IMR-90 (cell line): Measurements from ENCODE around the gene EPHB1. TPM values are rescaled to one million over a fixed set of nuclear protein-coding genes. Genes with fewer than 3 reads are reported as not detected.
A peak's percentile ranks its signal among the peaks of the same experiment; 100 is the strongest.

ENCODE experiments used
- ATAC-seq: fragments of 200-7000 bp; cut with Tn5 transposase; 2 replicates; pipeline ENCODE4 v1.9.1; 2020; ENCODE audit warnings: low read depth, mild to moderate bottlenecking, moderate library complexity
- BruUV-seq: library from RNA; stranded (reverse); fragments of 400-500 nt; replicated peaks from 2 replicates; lab custom pipeline; 2021; lab: Mats Ljungman, UMichigan
- CTCF ChIA-PET: fragments of 300-600 bp; formaldehyde crosslinking; extraction: SDS; loops from one replicate; lab custom pipeline; 2021; ENCODE audit warnings: antibody characterized with exemption; lab: Yijun Ruan, JAX
- POLR2A ChIA-PET: fragments of 300-600 bp; sonication (Branson Sonifier 250); formaldehyde crosslinking; loops from one replicate; lab custom pipeline; 2022; ENCODE audit warnings: antibody characterized with exemption; ENCODE audit not compliant: unreplicated experiment; lab: Charles Lee
- DNase-seq: peaks from one replicate; pipeline ENCODE4 v3.0.0; 2013
- H2AFZ ChIP-seq: replicated peaks from 2 replicates; pipeline ENCODE3; 2013; ENCODE audit warnings: low read length, mild to moderate bottlenecking; ENCODE audit not compliant: poor library complexity
- H2AK5ac ChIP-seq: 2 replicates; pipeline ENCODE4 v1.6.1; 2013; ENCODE audit warnings: low read depth, low read length, inconsistent platforms
- H2AK9ac ChIP-seq: replicated peaks from 2 replicates; pipeline ENCODE3; 2013; ENCODE audit warnings: mild to moderate bottlenecking, low read depth, low read length, moderate library complexity; ENCODE audit not compliant: poor library complexity
- H2BK120ac ChIP-seq: 2 replicates; pipeline ENCODE4 v1.6.1; 2013; ENCODE audit warnings: low read depth, low read length, inconsistent platforms
- H2BK15ac ChIP-seq: 3 replicates; pipeline ENCODE4 v1.6.1; 2013; ENCODE audit warnings: low read depth, low read length, inconsistent platforms
- H2BK20ac ChIP-seq: 2 replicates; pipeline ENCODE4 v1.6.1; 2013; ENCODE audit warnings: low read depth, mild to moderate bottlenecking, inconsistent platforms, low read length, moderate library complexity
- H2BK5ac ChIP-seq: 2 replicates; pipeline ENCODE4 v1.6.1; 2013; ENCODE audit warnings: mild to moderate bottlenecking, low read depth, low read length, inconsistent platforms; ENCODE audit not compliant: poor library complexity, severe bottlenecking
- H3K14ac ChIP-seq: replicated peaks from 2 replicates; pipeline ENCODE4 v1.6.1; 2013; ENCODE audit warnings: low read depth, low read length, inconsistent platforms
- H3K18ac ChIP-seq: 2 replicates; pipeline ENCODE4 v1.6.1; 2013; ENCODE audit warnings: low read depth, low read length, control low read depth
- H3K23ac ChIP-seq: 2 replicates; pipeline ENCODE4 v1.6.1; 2013; ENCODE audit warnings: low read depth, low read length, inconsistent platforms
- H3K27ac ChIP-seq: 2 replicates; pipeline ENCODE4 v1.5.1; 2013; ENCODE audit warnings: mild to moderate bottlenecking, control low read depth, low read length; ENCODE audit not compliant: insufficient read depth
- H3K27me3 ChIP-seq: 2 replicates; pipeline ENCODE4 v1.6.1; 2013; ENCODE audit warnings: low read length; ENCODE audit not compliant: control insufficient read depth, insufficient read depth
- H3K36me3 ChIP-seq: 2 replicates; pipeline ENCODE4 v1.6.1; 2013; ENCODE audit warnings: low read length, mixed read lengths; ENCODE audit not compliant: control insufficient read depth, insufficient read depth
- H3K4ac ChIP-seq: 2 replicates; pipeline ENCODE4 v1.6.1; 2013; ENCODE audit warnings: low read depth, low read length, inconsistent platforms
- H3K4me1 ChIP-seq: 2 replicates; pipeline ENCODE4 v1.6.1; 2013; ENCODE audit warnings: low read length, mixed read lengths; ENCODE audit not compliant: control insufficient read depth, insufficient read depth
- H3K4me2 ChIP-seq: 2 replicates; pipeline ENCODE4 v1.6.1; 2013; ENCODE audit warnings: low read depth, mild to moderate bottlenecking, control low read depth, low read length, moderate library complexity
- H3K4me3 ChIP-seq: 2 replicates; pipeline ENCODE4 v1.5.1; 2013; ENCODE audit warnings: low read depth, mild to moderate bottlenecking, control low read depth, low read length, moderate library complexity; ENCODE audit not compliant: insufficient read depth
- H3K56ac ChIP-seq: 2 replicates; pipeline ENCODE4 v1.6.1; 2013; ENCODE audit warnings: low read length, inconsistent platforms; ENCODE audit not compliant: insufficient read depth; ENCODE audit errors: extremely low read depth
- H3K79me1 ChIP-seq, 2 experiments: 2 replicates each; pipeline ENCODE4 v1.6.1; 2013; ENCODE audit warnings: low read length in 2 of 2, inconsistent platforms in 1 of 2, low read depth in 1 of 2
- H3K9ac ChIP-seq: 2 replicates; pipeline ENCODE4 v1.6.1; 2013; ENCODE audit warnings: low read depth, low read length, control low read depth
- H3K9me1 ChIP-seq: 2 replicates; pipeline ENCODE4 v1.6.1; 2013; ENCODE audit warnings: low read length, inconsistent platforms; ENCODE audit not compliant: insufficient read depth
- H3K9me3 ChIP-seq: 2 replicates; pipeline ENCODE4 v1.6.1; 2013; ENCODE audit warnings: low read length; ENCODE audit not compliant: control insufficient read depth, insufficient read depth
- H4K20me1 ChIP-seq: 2 replicates; pipeline ENCODE4 v1.6.1; 2013; ENCODE audit warnings: low read length, inconsistent platforms; ENCODE audit not compliant: insufficient read depth
- H4K5ac ChIP-seq: 2 replicates; pipeline ENCODE4 v1.6.1; 2013; ENCODE audit warnings: mild to moderate bottlenecking, low read depth, low read length, control low read depth
- H4K8ac ChIP-seq, 2 experiments: 2 replicates each; pipeline ENCODE4 v1.6.1; 2013; ENCODE audit warnings: low read depth in 2 of 2, low read length in 2 of 2, control low read depth in 1 of 2, inconsistent platforms in 1 of 2
- H4K91ac ChIP-seq: 2 replicates; pipeline ENCODE4 v1.6.1; 2013; ENCODE audit warnings: low read depth, low read length, inconsistent platforms; ENCODE audit not compliant: insufficient read depth
- CHD1 ChIP-seq: IDR thresholded peaks from 2 replicates; pipeline ENCODE4 v1.6.1; 2012; ENCODE audit warnings: low read depth, low read length, improper control_type of control experiment
- CTCF ChIP-seq: conservative IDR thresholded peaks from 2 replicates; pipeline ENCODE4 v1.5.1; 2012; ENCODE audit warnings: mild to moderate bottlenecking, low read depth, low read length, improper control_type of control experiment
- FOS ChIP-seq: fragments of 150-350 bp; IDR thresholded peaks from 2 replicates; pipeline ENCODE4 v1.6.1; 2016; ENCODE audit warnings: low read depth, low read length
- MAFK ChIP-seq: IDR thresholded peaks from 2 replicates; pipeline ENCODE4 v1.6.1; 2012; ENCODE audit warnings: low read depth, low read length, improper control_type of control experiment
- MAZ ChIP-seq: IDR thresholded peaks from 2 replicates; pipeline ENCODE4 v1.6.1; 2012; ENCODE audit warnings: low read depth, mild to moderate bottlenecking, low read length, improper control_type of control experiment, moderate library complexity, borderline replicate concordance
- MXI1 ChIP-seq: IDR thresholded peaks from 2 replicates; pipeline ENCODE4 v1.6.1; 2012; ENCODE audit warnings: low read depth, mild to moderate bottlenecking, low read length, moderate library complexity, borderline replicate concordance
- NFE2L2 ChIP-seq: fragments of 150-350 bp; IDR thresholded peaks from 2 replicates; pipeline ENCODE4 v1.6.1; 2016; ENCODE audit warnings: low read depth, mild to moderate bottlenecking, low read length
- RFX5 ChIP-seq: IDR thresholded peaks from 2 replicates; pipeline ENCODE4 v1.8.0; 2012; ENCODE audit warnings: low read depth, mild to moderate bottlenecking, low read length, moderate library complexity
- WGBS, 2 experiments: methylation state at CpG; one replicate each; pipeline versions ENCODE4 v1.1.5 to v1.1.7; 2013; ENCODE audit warnings: missing lambda C conversion rate in 2 of 2; ENCODE audit not compliant: insufficient read length in 1 of 2; ENCODE audit errors: extremely low coverage in 2 of 2; 5-methylcytosine and 5-hydroxymethylcytosine counted together
- dilution Hi-C: fragments of 300-500 bp; cut with HindIII; formaldehyde crosslinking; loops from one replicate; pipeline ENCODE4 v1.14.3; 2018; ENCODE audit warnings: low sequenced_read_pairs; ENCODE audit not compliant: unreplicated experiment
- in situ Hi-C: fragments of 300-500 bp; cut with MboI; formaldehyde crosslinking; loops from 3 replicates; pipeline ENCODE4 v1.14.3; 2019; ENCODE audit warnings: low sequenced_read_pairs, inconsistent platforms, mixed read lengths
- intact Hi-C: fragments of 100-400 bp; cut with micrococcal nuclease; formaldehyde crosslinking; loops from 2 replicates; pipeline ENCODE4 v1.10.0; 2022
- polyA plus RNA-seq, 3 experiments: library from polyadenylated mRNA; depleted of rRNA; stranded (reverse); fragments of >200 nt; gene quantifications; 2 replicates each; pipeline ENCODE4 v1.2.3, GENCODE V29; 2012; ENCODE audit warnings: low replicate concordance in 1 of 3
- total RNA-seq: library from RNA; depleted of rRNA; stranded (reverse); fragments of >200 nt; gene quantifications from 2 replicates; pipeline ENCODE4 v1.2.3, GENCODE V29; 2012
- TF ChIP-seq, protein P1 (sequence below): fragments of 150-350 bp; IDR thresholded peaks from 2 replicates; pipeline ENCODE4 v1.6.1; 2017; ENCODE audit warnings: mild to moderate bottlenecking, antibody characterized with exemption, low read length, low read depth

The EPHB1 gene
- total and polyA plus RNA-seq, 2 of the 4 experiments (the other 2 are of a cell fraction), result 0.17 to 0.36 TPM

GRCh38 chr3:134873789-134874188, 78.7 kb downstream of the EPHB1 start:
- Histone ChIP-seq H3K27ac (no peak overlapping the region), H2BK20ac (no peak overlapping the region), H4K20me1 (no peaks in the 10 kb centered on the region), H2AK9ac (no peak overlapping the region), H3K4me1 (no peaks in the 10 kb centered on the region), H3K9me3 (no peaks in the 10 kb centered on the region), H3K4me2 (no peak overlapping the region), H3K4ac (no peak overlapping the region), H2BK120ac (no peak overlapping the region), H3K36me3 (no peaks in the 10 kb centered on the region), H3K4me3 (no peak overlapping the region), H4K91ac (no peak overlapping the region), H4K5ac (no peak overlapping the region), H3K56ac (no peak overlapping the region), H4K8ac (no peak overlapping the region), H2AK5ac (no peak overlapping the region), H3K9me1 (no peaks in the 10 kb centered on the region), H3K27me3 (no peaks in the 10 kb centered on the region), H3K79me1 (no peaks in the 10 kb centered on the region), H3K23ac (no peak overlapping the region), H2BK15ac (no peak overlapping the region), H2BK5ac (no peak overlapping the region), H3K14ac (no peak overlapping the region), H3K9ac (no peak overlapping the region), H3K18ac (no peak overlapping the region), H2AFZ (no peak overlapping the region)
- POLR2A ChIA-PET, result no interaction called here
- ATAC-seq, result no peak
- dilution Hi-C loops, result no loop called here
- no CpG with 5 or more reads among the region's 1 CpG for WGBS, 2 experiments
- no peak for DNase-seq
- intact Hi-C loops, result no loop called here
- TF ChIP-seq MAFK, result peak; percentile 66
- TF ChIP-seq CTCF, result no peak
- TF ChIP-seq NFE2L2, result no peak
- no peak for TF ChIP-seq MXI1
- no peak for TF ChIP-seq FOS
- no peak for TF ChIP-seq RFX5
- TF ChIP-seq CHD1, result no peak
- TF ChIP-seq, protein P1, sequence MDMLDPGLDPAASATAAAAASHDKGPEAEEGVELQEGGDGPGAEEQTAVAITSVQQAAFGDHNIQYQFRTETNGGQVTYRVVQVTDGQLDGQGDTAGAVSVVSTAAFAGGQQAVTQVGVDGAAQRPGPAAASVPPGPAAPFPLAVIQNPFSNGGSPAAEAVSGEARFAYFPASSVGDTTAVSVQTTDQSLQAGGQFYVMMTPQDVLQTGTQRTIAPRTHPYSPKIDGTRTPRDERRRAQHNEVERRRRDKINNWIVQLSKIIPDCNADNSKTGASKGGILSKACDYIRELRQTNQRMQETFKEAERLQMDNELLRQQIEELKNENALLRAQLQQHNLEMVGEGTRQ, result no peak
- no peak for TF ChIP-seq MAZ
- CTCF ChIA-PET, result no interaction called here
- in situ Hi-C loops, result no loop called here
- no TSS peak for BruUV-seq
